ENCODE data around the gene HIVEP3.

Gene HIVEP3

GRCh38 chr1:41618871-41619270, 299.9 kb downstream of the HIVEP3 start:
- no peak for DNase-seq (ENCODE audit: low read depth in 2 of 2, low spot score in 1 of 2)

GRCh38 chr1:41618066-41618825, 300.5 kb downstream of the HIVEP3 start:
- DNase-seq (ENCODE audit: low read depth in 2 of 2, low spot score in 1 of 2): no peak

GRCh38 chr1:41617336-41617735, 301.4 kb downstream of the HIVEP3 start:
- no peak for DNase-seq (ENCODE audit: low read depth in 2 of 2, low spot score in 1 of 2)

GRCh38 chr1:41616563-41616962, 302.2 kb downstream of the HIVEP3 start:
- no peak for DNase-seq (ENCODE audit: low read depth in 2 of 2, low spot score in 1 of 2)

- DNase-seq (ENCODE audit: low read depth in 2 of 2, low spot score in 1 of 2): no peak
Measured at GRCh38 chr1:41615981-41616380, 302.7 kb downstream of the HIVEP3 start.

GRCh38 chr1:41615316-41615715, 303.4 kb downstream of the HIVEP3 start:
- no peak for DNase-seq (ENCODE audit: low read depth in 2 of 2, low spot score in 1 of 2)

- no peak for DNase-seq (ENCODE audit: low read depth in 2 of 2, low spot score in 1 of 2)
Measured at GRCh38 chr1:41614818-41615217, 303.9 kb downstream of the HIVEP3 start.

- DNase-seq (ENCODE audit: low read depth in 2 of 2, low spot score in 1 of 2): no peak
Measured at GRCh38 chr1:41613689-41614574, 304.8 kb downstream of the HIVEP3 start.

- DNase-seq (ENCODE audit: low read depth in 2 of 2, low spot score in 1 of 2): no peak
Measured at GRCh38 chr1:41612953-41613352, 305.8 kb downstream of the HIVEP3 start.

GRCh38 chr1:41611932-41612450, 306.7 kb downstream of the HIVEP3 start:
- DNase-seq (ENCODE audit: low read depth in 2 of 2, low spot score in 1 of 2): no peak

GRCh38 chr1:41611068-41611931, 307.4 kb downstream of the HIVEP3 start:
- no peak for DNase-seq (ENCODE audit: low read depth in 2 of 2, low spot score in 1 of 2)

GRCh38 chr1:41610361-41610760, 308.4 kb downstream of the HIVEP3 start:
- no peak for DNase-seq (ENCODE audit: low read depth in 2 of 2, low spot score in 1 of 2)

- DNase-seq (ENCODE audit: low read depth in 2 of 2, low spot score in 1 of 2): no peak
Measured at GRCh38 chr1:41609166-41609883, 309.4 kb downstream of the HIVEP3 start.

- DNase-seq (ENCODE audit: low read depth in 2 of 2, low spot score in 1 of 2): no peak
Measured at GRCh38 chr1:41608211-41608610, 310.5 kb downstream of the HIVEP3 start.

GRCh38 chr1:41607808-41608207, 310.9 kb downstream of the HIVEP3 start:
- no peak for DNase-seq (ENCODE audit: low read depth in 2 of 2, low spot score in 1 of 2)

GRCh38 chr1:41599912-41600311, 318.8 kb downstream of the HIVEP3 start:
- no peak for DNase-seq (ENCODE audit: low read depth in 2 of 2, low spot score in 1 of 2)

GRCh38 chr1:41598325-41598724, 320.4 kb downstream of the HIVEP3 start:
- no peak for DNase-seq (ENCODE audit: low read depth in 2 of 2, low spot score in 1 of 2)

- DNase-seq (ENCODE audit: low read depth in 2 of 2, low spot score in 1 of 2): no peak
Measured at GRCh38 chr1:41592451-41593125, 326.1 kb downstream of the HIVEP3 start.

- DNase-seq (ENCODE audit: low read depth in 2 of 2, low spot score in 1 of 2): no peak
Measured at GRCh38 chr1:41591891-41592290, 326.8 kb downstream of the HIVEP3 start.

- DNase-seq (ENCODE audit: low read depth in 2 of 2, low spot score in 1 of 2): no peak
Measured at GRCh38 chr1:41590331-41590730, 328.4 kb downstream of the HIVEP3 start.

Measured in stimulated activated CD8-positive, alpha-beta memory T cell treated with anti-CD3 and anti-CD28 coated beads, Interleukin-4, amount 100 ng/mL, for 4 hours (primary cell).